Skin epidermis (tissue), 12 donors: Measurements from ENCODE around the gene MACROD2.

Experiments used
- H3K27ac ChIP-seq, 21 experiments: fragments of 200-600 bp; sonication (generic) in 11 of 21; one replicate each; pipeline ENCODE4 v1.5.0; 2020; ENCODE audit warnings: mild to moderate bottlenecking in 3 of 21, inconsistent platforms in 2 of 21, moderate library complexity in 2 of 21
- H3K4me3 ChIP-seq, 7 experiments: fragments of 200-600 bp; sonication (generic) in 2 of 7; one replicate each; pipeline ENCODE4 v1.5.0; 2020; ENCODE audit warnings: inconsistent platforms in 2 of 7, mild to moderate bottlenecking in 2 of 7, moderate library complexity in 1 of 7

Gene MACROD2

GRCh38 chr20:14553774-14554534 is 558.6 kb downstream of the MACROD2 start:
- H3K27ac ChIP-seq, result no peak overlapping the region

GRCh38 chr20:14555676-14556075 is 560.4 kb downstream of the MACROD2 start:
- Histone ChIP-seq H3K4me3 (no peak overlapping the region), H3K27ac (no peak overlapping the region)

More at GRCh38 chr20:14553774-14554534, 558.6 kb downstream of the MACROD2 start:
- H3K4me3 ChIP-seq, result no peak overlapping the region

DNA sequence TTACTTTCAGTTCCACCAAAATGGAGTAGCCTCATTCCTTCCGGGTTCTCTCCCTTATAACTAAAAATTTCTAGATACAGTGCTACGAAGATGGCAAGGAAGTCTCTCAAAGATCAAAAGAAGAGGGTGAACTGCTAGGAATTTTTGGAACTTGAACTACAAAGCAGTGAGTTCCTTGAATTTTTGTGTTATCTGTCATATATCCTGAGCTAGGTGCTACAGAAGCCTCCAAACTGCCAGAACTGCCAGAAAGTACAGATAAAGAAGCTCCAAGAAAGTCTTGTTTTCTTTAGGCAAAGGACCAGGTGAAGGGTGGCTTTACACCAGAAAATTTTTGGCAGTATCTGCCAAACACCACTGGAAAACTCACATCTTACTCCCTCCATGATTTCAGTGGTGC is 560.9 kb downstream of the MACROD2 start:
- Histone ChIP-seq H3K4me3 (no peak overlapping the region), H3K27ac (no peak overlapping the region)

DNA sequence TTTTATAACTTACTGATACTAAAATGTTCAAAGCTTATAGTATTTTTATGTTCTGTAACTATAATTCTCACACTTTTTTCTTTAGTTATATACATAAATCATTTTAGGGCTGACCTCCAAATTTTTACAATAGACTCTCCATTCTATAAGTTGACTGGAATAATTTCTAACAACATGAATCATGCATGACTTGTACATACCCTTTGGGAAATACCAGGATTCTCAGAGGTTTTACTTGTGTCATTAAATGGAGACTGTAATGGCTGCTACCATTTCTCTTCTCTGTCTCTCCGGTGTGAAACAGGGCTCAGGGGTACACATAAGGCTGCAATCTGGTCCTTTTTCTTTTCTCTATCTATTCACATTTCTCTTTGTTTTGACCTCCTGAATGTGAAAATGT is 564.3 kb downstream of the MACROD2 start:
- no peak overlapping the region for H3K27ac ChIP-seq
- no peak overlapping the region for H3K4me3 ChIP-seq

GRCh38 chr20:14561741-14562221 is 566.5 kb downstream of the MACROD2 start:
- Histone ChIP-seq H3K27ac (no peak overlapping the region), H3K4me3 (no peak overlapping the region)

DNA sequence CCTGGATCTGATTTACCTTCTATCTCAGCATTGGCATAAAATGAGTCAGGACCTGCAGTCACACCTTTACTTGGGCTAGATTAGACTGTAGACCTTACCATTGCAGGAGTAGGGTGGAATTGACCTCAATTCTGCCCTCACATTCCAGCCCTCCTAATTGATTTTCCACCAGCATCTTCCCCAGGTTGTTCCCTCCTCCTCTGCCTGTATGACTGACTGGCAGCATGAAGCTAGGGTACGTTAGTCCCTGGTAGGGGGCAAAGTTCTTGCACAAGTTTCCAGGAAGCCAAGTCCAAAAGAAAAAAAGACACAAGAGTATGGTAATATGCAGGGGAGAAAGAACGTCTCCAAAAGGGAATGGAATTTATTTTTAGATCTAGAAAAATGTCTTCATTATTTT is 567.7 kb downstream of the MACROD2 start:
- H3K27ac ChIP-seq, result no peak overlapping the region

GRCh38 chr20:14566505-14566904 is 571.2 kb downstream of the MACROD2 start:
- Histone ChIP-seq H3K27ac (no peak overlapping the region), H3K4me3 (no peak overlapping the region)

More for the DNA sequence above, 567.7 kb downstream of the MACROD2 start:
- H3K4me3 ChIP-seq, result no peak overlapping the region

DNA sequence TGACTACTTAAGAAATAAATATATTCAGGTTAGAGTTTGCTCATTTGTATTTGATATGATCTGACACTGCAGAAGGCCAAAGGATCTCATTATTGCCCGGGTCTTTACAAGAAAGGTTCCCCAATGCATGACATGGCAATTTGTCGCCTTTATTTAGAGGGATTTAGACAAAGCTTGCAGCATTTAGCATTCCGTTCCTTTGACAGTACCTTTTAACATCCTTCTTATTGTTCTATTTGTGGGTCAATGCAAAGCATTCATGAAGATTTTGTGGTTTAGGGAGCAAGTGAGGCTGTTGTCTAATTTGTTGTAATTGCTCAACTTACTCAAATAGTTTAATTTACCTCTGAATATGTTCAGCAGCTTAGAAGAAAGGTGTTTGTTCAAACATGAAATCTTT is 572.9 kb downstream of the MACROD2 start:
- Histone ChIP-seq H3K4me3 (no peak overlapping the region), H3K27ac (no peak overlapping the region)

DNA sequence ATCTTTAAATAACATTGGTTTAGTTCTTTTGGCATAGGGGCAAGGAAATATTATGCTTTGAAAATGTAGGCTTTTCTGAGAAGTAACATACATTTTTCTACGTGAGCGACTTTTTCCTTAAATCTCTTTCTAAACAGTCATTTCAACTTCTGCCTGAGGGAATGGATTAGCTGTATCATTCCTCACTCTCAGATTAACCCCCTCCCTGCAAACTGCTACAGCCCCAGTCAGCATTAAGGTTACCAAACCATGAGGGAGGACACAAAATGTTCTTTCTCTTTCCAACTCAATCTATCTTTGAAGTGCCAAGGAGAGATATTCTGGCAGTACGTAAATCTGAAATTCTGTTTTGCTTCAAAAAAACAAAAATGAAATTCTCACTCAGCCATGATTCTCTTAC is 573.4 kb downstream of the MACROD2 start:
- H3K4me3 ChIP-seq, result no peak overlapping the region
- H3K27ac ChIP-seq, result no peak overlapping the region

- no peak overlapping the region for H3K27ac ChIP-seq
These were observed 574.3 kb downstream of the MACROD2 start for GRCh38 chr20:14569641-14570040.

DNA sequence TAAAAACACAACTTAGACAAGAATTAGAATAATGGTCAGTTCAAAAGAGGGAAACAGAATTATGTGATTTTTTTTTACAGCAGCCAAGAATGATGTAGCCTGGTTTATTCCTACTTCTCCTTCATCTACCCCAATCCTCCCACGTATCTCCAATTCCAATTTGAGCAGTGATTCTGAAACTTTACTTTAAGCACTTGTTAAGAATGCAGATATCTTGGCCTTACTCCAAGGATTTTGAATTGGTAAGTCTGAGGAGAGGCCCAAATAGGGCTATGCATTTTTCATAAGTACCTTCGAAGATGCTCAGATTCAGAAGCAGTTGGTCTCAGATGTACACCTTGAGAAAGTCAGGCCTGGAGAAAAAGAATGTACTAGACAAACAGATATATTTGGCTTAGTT is 575.5 kb downstream of the MACROD2 start:
- H3K27ac ChIP-seq, result no peak overlapping the region
- H3K4me3 ChIP-seq, result no peak overlapping the region

More at GRCh38 chr20:14569641-14570040, 574.3 kb downstream of the MACROD2 start:
- H3K4me3 ChIP-seq, result no peak overlapping the region

DNA sequence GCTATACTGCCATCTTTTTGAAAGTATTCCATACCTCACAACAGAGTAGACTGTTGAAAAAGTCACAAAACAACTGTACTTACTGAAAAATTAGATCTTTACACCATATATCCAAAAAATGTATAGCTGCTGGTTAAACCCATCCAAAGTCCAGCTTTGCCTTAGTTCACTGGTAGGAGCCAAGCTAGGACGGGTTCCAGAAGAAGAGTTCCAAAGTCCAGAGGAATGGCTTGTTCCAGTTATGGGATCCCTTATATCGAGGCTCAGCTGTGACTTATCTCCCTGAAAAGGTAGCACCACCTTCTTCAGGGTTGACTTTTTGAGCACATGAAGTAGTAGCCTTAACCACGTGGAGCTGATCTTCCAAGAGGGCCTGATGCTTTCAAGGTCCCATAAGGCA is 578.4 kb downstream of the MACROD2 start:
- Histone ChIP-seq H3K27ac (no peak overlapping the region), H3K4me3 (no peak overlapping the region)

DNA sequence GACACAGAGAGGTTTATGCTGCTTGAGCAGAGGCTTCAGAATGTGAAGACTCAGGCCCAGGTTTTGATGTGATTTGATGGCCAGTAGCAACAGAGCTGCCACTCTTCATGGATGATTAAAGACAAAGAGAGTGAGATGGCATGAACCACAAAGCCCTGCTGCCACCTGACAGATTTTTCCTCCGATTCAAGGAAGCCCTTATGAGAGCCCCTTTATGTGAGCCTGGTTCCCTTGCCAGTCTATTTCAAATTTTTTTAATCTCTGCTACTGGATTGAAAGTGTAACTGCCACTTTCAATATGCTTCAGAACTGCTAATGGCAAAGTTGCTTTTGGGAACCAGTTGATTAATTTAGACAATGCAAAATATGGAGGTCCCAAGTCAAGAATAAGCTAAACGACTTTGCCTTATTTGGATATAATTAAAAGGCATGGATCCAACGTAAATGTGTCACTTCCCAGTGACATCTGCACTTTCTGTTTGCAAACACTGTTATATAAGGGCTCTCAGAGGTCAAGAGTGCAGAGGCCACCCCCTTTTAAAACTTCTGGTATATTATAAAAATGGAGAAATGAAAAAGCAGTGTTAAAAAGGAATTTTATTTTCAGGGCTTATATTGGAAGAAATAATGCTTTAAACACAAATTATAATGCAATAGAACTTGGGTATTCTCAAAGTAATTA is 581.0 kb downstream of the MACROD2 start:
- Histone ChIP-seq H3K27ac (no peak overlapping the region), H3K4me3 (no peak overlapping the region)

- Histone ChIP-seq H3K27ac (no peak overlapping the region), H3K4me3 (no peak overlapping the region)
These were observed 585.2 kb downstream of the MACROD2 start for GRCh38 chr20:14580418-14581074.

DNA sequence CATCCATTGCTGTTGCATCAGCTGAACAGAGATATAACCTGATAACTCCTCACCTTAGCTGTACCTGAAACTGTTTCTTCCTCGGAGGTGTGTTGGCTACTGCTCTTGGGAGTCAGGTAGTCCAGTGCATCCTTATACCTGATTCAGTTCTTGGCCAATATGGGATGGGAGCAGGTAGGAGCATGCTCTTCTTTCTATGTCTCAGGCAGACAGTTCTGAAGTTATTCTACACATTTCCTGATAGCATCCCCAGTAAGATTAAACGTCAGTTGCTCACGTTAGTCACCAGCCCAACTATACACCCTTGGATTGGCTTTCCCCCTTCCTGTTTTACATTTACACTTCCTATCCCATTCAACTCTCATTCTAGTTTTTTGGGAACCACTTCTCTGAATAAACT is 586.4 kb downstream of the MACROD2 start:
- Histone ChIP-seq H3K27ac (no peak overlapping the region), H3K4me3 (no peak overlapping the region)

DNA sequence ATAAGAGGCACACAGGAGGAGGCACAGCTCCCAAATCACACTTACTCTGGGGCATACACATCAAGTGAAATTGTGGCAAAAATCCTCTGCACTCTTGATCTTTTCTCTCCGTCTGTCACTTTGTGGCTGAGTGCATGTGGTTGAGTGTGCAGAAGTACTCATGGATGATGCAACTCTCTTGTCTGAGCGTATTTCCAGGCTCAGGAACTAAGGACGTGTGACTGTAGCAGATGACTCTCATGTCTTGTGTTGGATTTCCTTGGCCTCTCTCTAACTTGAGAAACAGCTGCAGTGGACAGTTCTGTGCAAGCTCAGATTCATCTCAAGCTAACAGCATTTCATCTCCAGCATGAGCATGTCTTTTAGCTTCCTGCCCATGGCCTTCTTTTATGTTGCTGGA is 587.5 kb downstream of the MACROD2 start:
- H3K27ac ChIP-seq, result no peak overlapping the region
- no peak overlapping the region for H3K4me3 ChIP-seq

GRCh38 chr20:14583413-14583812 is 588.1 kb downstream of the MACROD2 start:
- H3K27ac ChIP-seq, result no peak overlapping the region
- no peak overlapping the region for H3K4me3 ChIP-seq

DNA sequence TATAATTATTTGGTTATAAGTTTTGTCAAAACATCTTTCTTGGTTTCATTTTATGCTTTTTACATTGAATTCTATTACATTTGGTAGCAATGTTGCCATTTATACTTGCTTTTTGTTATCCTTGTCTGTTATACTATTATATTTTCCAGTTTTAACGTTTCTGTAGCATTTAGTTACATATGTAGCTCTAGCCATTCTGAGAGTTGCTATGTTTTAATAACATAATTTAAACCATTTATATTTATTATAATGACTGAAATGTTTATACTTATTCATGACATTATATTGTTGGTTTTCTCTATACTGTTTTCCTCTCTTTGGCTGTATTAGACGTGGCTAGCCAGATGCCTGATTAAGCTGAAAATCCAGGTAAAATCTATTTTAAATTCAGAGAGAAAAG is 594.1 kb downstream of the MACROD2 start:
- Histone ChIP-seq H3K27ac (no peak overlapping the region), H3K4me3 (no peak overlapping the region)

DNA sequence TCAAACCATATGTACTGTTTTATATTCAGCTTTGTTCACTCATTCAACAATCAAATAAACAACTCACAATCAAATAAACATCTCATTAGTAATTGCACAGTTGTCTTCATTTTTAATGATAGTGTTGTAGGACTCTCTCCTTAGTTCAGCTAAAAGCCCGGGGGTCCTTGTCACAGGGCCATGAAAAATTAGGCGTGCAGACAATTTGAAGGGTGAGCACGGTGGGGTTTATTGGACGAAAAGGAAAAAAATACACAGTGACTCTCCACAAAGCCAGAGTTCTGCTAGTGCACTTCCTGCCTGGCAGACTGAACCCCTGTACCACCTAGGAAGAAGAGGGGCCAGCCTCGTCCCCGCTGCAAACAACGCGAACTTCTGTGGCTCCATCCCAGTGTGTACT is 599.7 kb downstream of the MACROD2 start:
- H3K4me3 ChIP-seq, result no peak overlapping the region

DNA sequence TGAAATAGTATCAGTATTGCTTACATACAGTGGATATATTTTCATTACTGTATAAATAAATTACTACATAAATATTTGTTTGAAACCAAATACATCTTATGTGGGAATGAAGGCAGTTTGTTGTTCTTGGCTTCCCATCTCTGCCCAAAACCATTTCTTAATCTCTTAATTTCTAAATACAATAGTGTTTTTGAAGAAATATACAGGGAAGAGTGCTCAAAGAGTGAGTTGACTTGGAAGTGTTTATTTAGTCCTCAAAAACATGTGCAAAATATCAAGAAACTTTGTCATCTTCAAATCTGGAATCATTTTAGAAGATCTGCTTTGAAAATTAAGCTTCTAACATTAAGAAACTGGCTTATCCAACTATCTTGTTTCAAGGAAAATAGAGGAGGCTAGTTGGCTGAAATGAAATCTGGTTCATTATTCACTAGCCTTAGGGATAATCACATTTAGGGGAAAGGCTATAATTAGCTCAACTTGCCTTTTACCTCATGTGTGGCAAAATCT is 601.9 kb downstream of the MACROD2 start:
- no peak overlapping the region for H3K27ac ChIP-seq
- H3K4me3 ChIP-seq, result no peak overlapping the region

More for the DNA sequence above, 599.7 kb downstream of the MACROD2 start:
- H3K27ac ChIP-seq, result no peak overlapping the region

DNA sequence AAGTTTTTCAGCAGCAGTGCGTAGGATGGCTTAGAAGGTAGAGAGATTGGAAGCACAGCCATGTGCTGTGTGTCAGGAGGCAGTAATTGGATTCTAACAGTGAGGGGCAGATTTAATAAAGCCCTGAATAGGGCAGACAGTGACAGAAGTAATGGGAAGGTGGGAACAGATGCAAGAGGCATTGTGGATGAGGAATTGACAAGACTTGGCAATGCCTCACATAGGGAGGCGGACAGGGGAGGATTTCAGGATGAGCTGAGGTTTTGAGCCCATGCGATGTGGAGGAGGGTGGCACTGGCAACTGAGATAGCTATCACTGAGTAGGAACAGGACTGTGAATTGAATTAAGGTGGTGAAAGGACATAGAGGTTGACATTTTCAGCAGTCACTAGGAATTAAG is 604.3 kb downstream of the MACROD2 start:
- Histone ChIP-seq H3K4me3 (no peak overlapping the region), H3K27ac (no peak overlapping the region)
